HEK293 (cell line): ENCODE data around the gene DAND5.
A peak's percentile ranks its signal among the peaks of the same experiment; 100 is the strongest.

Experiments
- GLIS1 ChIP-seq: fragments of 450-650 bp; formaldehyde crosslinking; IDR thresholded peaks from 2 replicates; pipeline ENCODE4 v1.5.1; 2016; ENCODE audit warnings: missing biosample characterization, missing genetic modification characterization
- GLIS2 ChIP-seq: fragments of 450-650 bp; formaldehyde crosslinking; IDR thresholded peaks from 2 replicates; pipeline ENCODE4 v1.5.1; 2016; ENCODE audit warnings: missing biosample characterization, missing genetic modification characterization
- HIC1 ChIP-seq: fragments of 450-650 bp; formaldehyde crosslinking; IDR thresholded peaks from 2 replicates; pipeline ENCODE4 v1.5.1; 2016; ENCODE audit warnings: missing biosample characterization, missing genetic modification characterization
- KLF16 ChIP-seq: fragments of 450-650 bp; formaldehyde crosslinking; IDR thresholded peaks from 2 replicates; pipeline ENCODE4 v1.5.1; 2017; ENCODE audit warnings: missing biosample characterization, missing genetic modification characterization
- KLF8 ChIP-seq: fragments of 450-650 bp; formaldehyde crosslinking; IDR thresholded peaks from 2 replicates; pipeline ENCODE4 v1.5.1; 2016; ENCODE audit warnings: missing biosample characterization, missing genetic modification characterization
- REPIN1 ChIP-seq: fragments of 450-650 bp; formaldehyde crosslinking; IDR thresholded peaks from 2 replicates; pipeline ENCODE4 v1.5.1; 2017; ENCODE audit warnings: missing biosample characterization, missing genetic modification characterization, low read depth
- ZBTB10 ChIP-seq: fragments of 450-650 bp; formaldehyde crosslinking; IDR thresholded peaks from 2 replicates; pipeline ENCODE4 v1.5.1; 2016; ENCODE audit warnings: missing biosample characterization, missing genetic modification characterization
- ZBTB11 ChIP-seq: fragments of 450-650 bp; formaldehyde crosslinking; conservative IDR thresholded peaks from 2 replicates; pipeline ENCODE4 v1.5.1; 2016; ENCODE audit warnings: low read depth, missing biosample characterization, missing genetic modification characterization
- ZBTB20 ChIP-seq: fragments of 450-650 bp; formaldehyde crosslinking; IDR thresholded peaks from 2 replicates; pipeline ENCODE4 v1.5.1; 2016; ENCODE audit warnings: missing biosample characterization, missing genetic modification characterization
- ZBTB44 ChIP-seq: fragments of 450-650 bp; IDR thresholded peaks from 2 replicates; pipeline ENCODE4 v1.5.1; 2018; ENCODE audit warnings: missing biosample characterization, mild to moderate bottlenecking, missing genetic modification characterization
- ZEB2 ChIP-seq: fragments of 450-650 bp; formaldehyde crosslinking; IDR thresholded peaks from 2 replicates; pipeline ENCODE4 v1.5.1; 2016; ENCODE audit warnings: missing biosample characterization, missing genetic modification characterization
- ZFHX2 ChIP-seq: fragments of 450-650 bp; formaldehyde crosslinking; conservative IDR thresholded peaks from 2 replicates; pipeline ENCODE4 v1.5.1; 2016; ENCODE audit warnings: missing biosample characterization, missing genetic modification characterization
- ZFP69B ChIP-seq: fragments of 450-650 bp; formaldehyde crosslinking; IDR thresholded peaks from 2 replicates; pipeline ENCODE4 v1.5.1; 2016; ENCODE audit warnings: missing biosample characterization, missing genetic modification characterization
- ZNF10 ChIP-seq: fragments of 450-650 bp; formaldehyde crosslinking; IDR thresholded peaks from 2 replicates; pipeline ENCODE4 v1.5.1; 2017; ENCODE audit warnings: missing biosample characterization, missing genetic modification characterization
- ZNF112 ChIP-seq: fragments of 450-650 bp; formaldehyde crosslinking; IDR thresholded peaks from 2 replicates; pipeline ENCODE4 v1.5.0; 2017; ENCODE audit warnings: missing biosample characterization, missing genetic modification characterization
- ZNF148 ChIP-seq: fragments of 450-650 bp; formaldehyde crosslinking; IDR thresholded peaks from 2 replicates; pipeline ENCODE4 v1.5.0; 2017; ENCODE audit warnings: missing biosample characterization, missing genetic modification characterization, borderline replicate concordance
- ZNF184 ChIP-seq: fragments of 450-650 bp; IDR thresholded peaks from 2 replicates; pipeline ENCODE4 v1.5.1; 2018; ENCODE audit warnings: missing biosample characterization, mild to moderate bottlenecking, missing genetic modification characterization
- ZNF302 ChIP-seq: fragments of 450-650 bp; formaldehyde crosslinking; IDR thresholded peaks from 2 replicates; pipeline ENCODE4 v1.5.1; 2016; ENCODE audit warnings: missing biosample characterization, missing genetic modification characterization, low read depth
- ZNF394 ChIP-seq: fragments of 450-650 bp; formaldehyde crosslinking; IDR thresholded peaks from 2 replicates; pipeline ENCODE4 v1.5.1; 2016; ENCODE audit warnings: missing biosample characterization, missing genetic modification characterization, mild to moderate bottlenecking, moderate library complexity, borderline replicate concordance
- ZNF398 ChIP-seq: fragments of 450-650 bp; formaldehyde crosslinking; IDR thresholded peaks from 2 replicates; pipeline ENCODE4 v1.5.1; 2017; ENCODE audit warnings: missing biosample characterization, missing genetic modification characterization
- ZNF48 ChIP-seq: fragments of 450-650 bp; formaldehyde crosslinking; IDR thresholded peaks from 2 replicates; pipeline ENCODE4 v1.5.1; 2016; ENCODE audit warnings: missing biosample characterization, missing genetic modification characterization
- ZNF514 ChIP-seq: fragments of 450-650 bp; formaldehyde crosslinking; IDR thresholded peaks from 2 replicates; pipeline ENCODE4 v1.5.1; 2016; ENCODE audit warnings: missing biosample characterization, missing genetic modification characterization
- ZNF610 ChIP-seq: fragments of 450-650 bp; formaldehyde crosslinking; IDR thresholded peaks from 2 replicates; pipeline ENCODE4 v1.5.1; 2016; ENCODE audit warnings: missing biosample characterization, missing genetic modification characterization, borderline replicate concordance

DAND5 gene

GRCh38 chr19:12956446-12957388 lies 12.7 kb upstream of the DAND5 start, which contains the start of gene GADD45GIP1 (continued):
- TF ChIP-seq ZNF148 (tag by site-specific recombination) (no peak), ZNF184 (0 out of 2 replicates have a peak, but pooled peaks have one; percentile 29), ZNF514 (tag by site-specific recombination) (no peak), HIC1 (tag by site-specific recombination) (peak; percentile 87), ZNF10 (tag by site-specific recombination) (peak; percentile 30; the same call in 1 of the 2 replicates), ZNF398 (tag by site-specific recombination) (peak; percentile 22; the same call in 1 of the 2 replicates), ZNF112 (tag by site-specific recombination) (no peak), KLF8 (peak; percentile 41; the same call in 1 of the 2 replicates), ZBTB20 (tag by site-specific recombination) (peak; percentile 53; the same call in 1 of the 2 replicates), ZBTB11 (tag by site-specific recombination) (peak; percentile 16; the same call in 1 of the 2 replicates), GLIS1 (tag by site-specific recombination) (peak; percentile 53; the same call in 1 of the 2 replicates), ZFP69B (tag by site-specific recombination) (0 out of 2 replicates have a peak, but pooled peaks have one; percentile 7), ZEB2 (tag by site-specific recombination) (peak; percentile 41), ZBTB44 (tag by site-specific recombination) (peak; percentile 30; the same call in 1 of the 2 replicates), ZFHX2 (tag by site-specific recombination) (peak; percentile 57), ZNF610 (0 out of 2 replicates have a peak, but pooled peaks have one; percentile 34), ZNF48 (tag by site-specific recombination) (no peak), REPIN1 (tag by site-specific recombination) (0 out of 2 replicates have a peak, but pooled peaks have one; percentile 19), ZNF394 (tag by site-specific recombination) (peak; percentile 31; the same call in 1 of the 2 replicates), KLF16 (tag by site-specific recombination) (peak; percentile 10; the same call in 1 of the 2 replicates), ZNF302 (tag by site-specific recombination) (no peak), GLIS2 (tag by site-specific recombination) (0 out of 2 replicates have a peak, but pooled peaks have one; percentile 15), ZBTB10 (tag by site-specific recombination) (peak; percentile 58; the same call in 1 of the 2 replicates)
